ENCODE results near the gene KIAA1614. TPM values are rescaled to one million over a fixed set of nuclear protein-coding genes. Genes with fewer than 3 reads are reported as not detected.

Gene KIAA1614
- total RNA-seq, 4 donors from 2014 or later, result 1.0 to 17.1 (median 6.6) TPM

GRCh38 chr1:180901076-180901990 lies 11.4 kb upstream of the KIAA1614 start:
- H3K9me3 ChIP-seq, result no peaks in the 10 kb centered on the region
- H3K27me3 ChIP-seq, result no peaks in the 10 kb centered on the region
- H3K36me3 ChIP-seq, result no peaks in the 10 kb centered on the region
- no peaks in the 10 kb centered on the region for H3K4me1 ChIP-seq
- TF ChIP-seq CTCF (IDR thresholded peaks at IDR 0.05) (no peak), POLR2A (IDR thresholded peaks at IDR 0.05) (no peak)
- no peak overlapping the region for H3K4me3 ChIP-seq
- intact Hi-C loops (cut with DNase I; ENCODE audit: low total_unique reads), result no loop called here
- no peak overlapping the region for H3K27ac ChIP-seq
- no peak for DNase-seq

GRCh38 chr1:180902541-180902940 lies 10.2 kb upstream of the KIAA1614 start:
- H3K27me3 ChIP-seq, result no peaks in the 10 kb centered on the region
- H3K36me3 ChIP-seq, result no peaks in the 10 kb centered on the region
- DNase-seq, result no peak
- no peaks in the 10 kb centered on the region for H3K9me3 ChIP-seq
- H3K4me1 ChIP-seq, result no peaks in the 10 kb centered on the region
- no peak overlapping the region for H3K4me3 ChIP-seq
- intact Hi-C loops (cut with DNase I; ENCODE audit: low total_unique reads), result no loop called here
- no peak overlapping the region for H3K27ac ChIP-seq
- no peak for TF ChIP-seq POLR2A (IDR thresholded peaks at IDR 0.05)
- no peak for TF ChIP-seq CTCF (IDR thresholded peaks at IDR 0.05)

GRCh38 chr1:180905927-180906326 lies 6.8 kb upstream of the KIAA1614 start:
- Histone ChIP-seq H3K9me3 (no peaks in the 10 kb centered on the region), H3K27me3 (no peaks in the 10 kb centered on the region), H3K4me1 (no peaks in the 10 kb centered on the region), H3K4me3 (no peak overlapping the region), H3K27ac (no peak overlapping the region), H3K36me3 (no peaks in the 10 kb centered on the region)
- DNase-seq, result no peak
- TF ChIP-seq CTCF (IDR thresholded peaks at IDR 0.05) (no peak), POLR2A (IDR thresholded peaks at IDR 0.05) (no peak)
- intact Hi-C loops (cut with DNase I; ENCODE audit: low total_unique reads), result no loop called here

- Histone ChIP-seq H3K36me3 (no peaks in the 10 kb centered on the region), H3K27me3 (no peaks in the 10 kb centered on the region), H3K9me3 (no peaks in the 10 kb centered on the region), H3K27ac (no peak overlapping the region), H3K4me1 (no peaks in the 10 kb centered on the region), H3K4me3 (no peak overlapping the region)
- no peak for DNase-seq
- intact Hi-C loops (cut with DNase I; ENCODE audit: low total_unique reads), result no loop called here
- TF ChIP-seq CTCF (IDR thresholded peaks at IDR 0.05) (no peak), POLR2A (IDR thresholded peaks at IDR 0.05) (no peak)
Measured at GRCh38 chr1:180906511-180906910, 6.2 kb upstream of the KIAA1614 start.

GRCh38 chr1:180907313-180908055 lies 5.2 kb upstream of the KIAA1614 start:
- intact Hi-C loops (cut with DNase I; ENCODE audit: low total_unique reads), result no loop called here
- Histone ChIP-seq H3K27me3 (no peaks in the 10 kb centered on the region), H3K36me3 (no peaks in the 10 kb centered on the region), H3K27ac (no peak overlapping the region), H3K4me3 (no peak overlapping the region), H3K4me1 (no peaks in the 10 kb centered on the region), H3K9me3 (no peaks in the 10 kb centered on the region)
- TF ChIP-seq POLR2A (IDR thresholded peaks at IDR 0.05), result no peak
- TF ChIP-seq CTCF (IDR thresholded peaks at IDR 0.05), result no peak
- DNase-seq, result no peak
